HepG2 (cell line): ENCODE data around the gene CTNNA3. TPM values are rescaled to one million over a fixed set of nuclear protein-coding genes. Genes with fewer than 3 reads are reported as not detected.

Experiments
- ATAC-seq: fragments of 200-7000 bp; cut with Tn5 transposase; 3 replicates; pipeline ENCODE4 v1.9.1; 2020; ENCODE audit warnings: mild to moderate bottlenecking, moderate library complexity
- BruUV-seq: library from RNA; stranded (reverse); fragments of 400-500 nt; replicated peaks from 2 replicates; lab custom pipeline; 2021; lab: Mats Ljungman, UMichigan
- CTCF ChIA-PET: fragments of 300-600 bp; formaldehyde crosslinking; extraction: SDS; loops from one replicate; lab custom pipeline; 2021; ENCODE audit warnings: low total read pairs, inconsistent platforms, low intra/inter-chr PET ratio; lab: Yijun Ruan, JAX
- POLR2A ChIA-PET: fragments of 350-600 bp; sonication (Branson Sonifier 250); formaldehyde crosslinking; loops from one replicate; lab custom pipeline; 2020; ENCODE audit warnings: antibody characterized with exemption, inconsistent platforms; lab: Yijun Ruan, JAX
- DNase-seq: peaks from one replicate; pipeline ENCODE4 v3.0.0-alpha.2; 2015; ENCODE audit warnings: low spot score
- FAIRE-seq: peaks from 3 replicates; lab custom pipeline; 2011; peaks lifted over from hg19 to GRCh38; lab: Jason Lieb, UNC
- H2AFZ ChIP-seq: one replicate; pipeline ENCODE4 v1.6.1; 2011; ENCODE audit warnings: low read length, inconsistent platforms
- H3K27ac ChIP-seq: fragments of 300-600 bp; 3 replicates; pipeline ENCODE4 v1.8.0; 2011; ENCODE audit warnings: mixed run types, mild to moderate bottlenecking, mixed read lengths, low read length, inconsistent platforms; ENCODE audit not compliant: insufficient read depth; ENCODE audit errors: extremely low read length
- H3K27me3 ChIP-seq, 2 experiments: fragments of 200-600 bp in 1 of 2; 2 replicates in 1 of 2; 3 replicates in 1 of 2; pipeline versions ENCODE4 v1.6.0 to v1.8.0; 2011; ENCODE audit warnings: low read length in 2 of 2, mild to moderate bottlenecking in 2 of 2, moderate library complexity in 2 of 2, inconsistent platforms in 1 of 2; ENCODE audit not compliant: insufficient read depth in 2 of 2, control insufficient read depth in 1 of 2
- H3K36me3 ChIP-seq, 2 experiments: fragments of 200-600 bp in 1 of 2; replicated peaks in 1 of 2; 2 replicates in 1 of 2; 3 replicates in 1 of 2; pipeline versions ENCODE4 v1.5.1 to v1.8.0; 2011; ENCODE audit warnings: low read length in 2 of 2, inconsistent platforms in 1 of 2; ENCODE audit not compliant: insufficient read depth in 2 of 2, control insufficient read depth in 1 of 2
- H3K4me1 ChIP-seq: 2 replicates; pipeline ENCODE4 v1.5.1; 2012; ENCODE audit warnings: low read length, inconsistent platforms; ENCODE audit not compliant: insufficient read depth
- H3K4me2 ChIP-seq: 2 replicates; pipeline ENCODE4 v1.6.0; 2011; ENCODE audit warnings: low read depth, low read length, inconsistent platforms
- H3K4me3 ChIP-seq, 3 experiments: fragments of 200-600 bp in 1 of 3; sonication (generic), shearing (Covaris generic) in 1 of 3; replicated peaks in 1 of 3; 2 replicates each; pipeline ENCODE4 v1.5.1; 2011 to 2016; ENCODE audit warnings: low read length in 3 of 3, inconsistent platforms in 2 of 3, low read depth in 2 of 3, mild to moderate bottlenecking in 2 of 3, control low read depth in 1 of 3, mixed read lengths in 1 of 3; ENCODE audit not compliant: insufficient read depth in 1 of 3
- H3K79me2 ChIP-seq: one replicate; pipeline ENCODE4 v1.6.1; 2011; ENCODE audit warnings: low read length, inconsistent platforms; ENCODE audit not compliant: insufficient read depth
- H3K9ac ChIP-seq: 2 replicates; pipeline ENCODE4 v1.6.0; 2011; ENCODE audit warnings: mild to moderate bottlenecking, low read depth, low read length, inconsistent platforms; ENCODE audit not compliant: insufficient read depth
- H3K9me3 ChIP-seq: 2 replicates; pipeline ENCODE4 v1.5.1; 2012; ENCODE audit warnings: mild to moderate bottlenecking, low read length
- H4K20me1 ChIP-seq: 2 replicates; pipeline ENCODE4 v1.6.0; 2011; ENCODE audit warnings: inconsistent platforms, mild to moderate bottlenecking, low read length, moderate library complexity; ENCODE audit not compliant: insufficient read depth
- ATF4 ChIP-seq, 2 experiments: fragments of 450-650 bp in 1 of 2; sonication (generic) in 1 of 2; formaldehyde crosslinking; IDR thresholded peaks; 2 replicates each; pipeline versions ENCODE4 v1.5.0 to v1.8.0; 2020 to 2022; ENCODE audit warnings: mild to moderate bottlenecking in 1 of 2, missing genetic modification reagents in 1 of 2
- BORCS8-MEF2B ChIP-seq: sonication (generic); formaldehyde crosslinking; IDR thresholded peaks from 2 replicates; pipeline ENCODE4 v1.8.0; 2022; ENCODE audit warnings: mild to moderate bottlenecking, missing genetic modification reagents
- FOXA1 ChIP-seq, 2 experiments: fragments of 450-650 bp in 1 of 2; sonication (generic) in 1 of 2; formaldehyde crosslinking in 1 of 2; IDR thresholded peaks; 2 replicates each; pipeline versions ENCODE4 v1.4.0 to v1.6.1; 2016 to 2020; ENCODE audit warnings: missing genetic modification reagents in 1 of 2
- FOXC1 ChIP-seq: sonication (generic); formaldehyde crosslinking; IDR thresholded peaks from 2 replicates; pipeline ENCODE4 v1.8.0; 2022; ENCODE audit warnings: mild to moderate bottlenecking, missing genetic modification reagents, borderline replicate concordance
- GLMP ChIP-seq: sonication (generic); formaldehyde crosslinking; IDR thresholded peaks from 2 replicates; pipeline ENCODE4 v1.9.0; 2021; ENCODE audit warnings: missing genetic modification reagents, mild to moderate bottlenecking, borderline replicate concordance
- NFE2L2 ChIP-seq: fragments of 150-350 bp; IDR thresholded peaks from 2 replicates; pipeline ENCODE4 v1.6.1; 2014; ENCODE audit warnings: low read length
- NFYB ChIP-seq: sonication (generic); formaldehyde crosslinking; IDR thresholded peaks from 2 replicates; pipeline ENCODE4 v1.4.0; 2020; ENCODE audit warnings: missing genetic modification reagents
- PRDM10 ChIP-seq: sonication (generic); formaldehyde crosslinking; IDR thresholded peaks from 2 replicates; pipeline ENCODE4 v1.4.0; 2020; ENCODE audit warnings: low read depth, missing genetic modification reagents
- SKIL ChIP-seq: sonication (generic); formaldehyde crosslinking; IDR thresholded peaks from 2 replicates; pipeline ENCODE4 v1.8.0; 2022; ENCODE audit warnings: missing genetic modification reagents, mild to moderate bottlenecking, moderate library complexity, borderline replicate concordance
- SP2 ChIP-seq: sonication (generic); formaldehyde crosslinking; IDR thresholded peaks from 2 replicates; pipeline ENCODE4 v1.5.1; 2020; ENCODE audit warnings: mild to moderate bottlenecking, missing genetic modification reagents
- TOE1 ChIP-seq: sonication (generic); formaldehyde crosslinking; IDR thresholded peaks from 2 replicates; pipeline ENCODE4 v1.4.0; 2020; ENCODE audit warnings: mild to moderate bottlenecking, missing genetic modification reagents
- ZNF136 ChIP-seq: sonication (generic); formaldehyde crosslinking; IDR thresholded peaks from 2 replicates; pipeline ENCODE4 v1.8.1; 2022; ENCODE audit warnings: low read depth, mild to moderate bottlenecking, moderate library complexity, missing genetic modification reagents
- ZNF615 ChIP-seq: sonication (generic); formaldehyde crosslinking; IDR thresholded peaks from 2 replicates; pipeline ENCODE4 v1.5.0; 2020; ENCODE audit warnings: mild to moderate bottlenecking, missing genetic modification reagents, borderline replicate concordance
- ZSCAN9 ChIP-seq: IDR thresholded peaks from 2 replicates; pipeline ENCODE4 v1.6.1; 2016; ENCODE audit warnings: borderline replicate concordance
- WGBS: methylation state at CpG from one replicate; pipeline ENCODE4 v1.1.6; 2017; ENCODE audit warnings: low lambda C conversion rate; 5-methylcytosine and 5-hydroxymethylcytosine counted together
- in situ Hi-C: cut with HindIII; loops from 2 replicates; pipeline ENCODE4 v1.10.0; 2017; ENCODE audit warnings: low pct_unique_long_range_greater_than_20kb; ENCODE audit not compliant: extremely low pct_ligation_motif_present
- intact Hi-C: fragments of 100-400 bp; cut with micrococcal nuclease; formaldehyde crosslinking; loops from one replicate; pipeline ENCODE4 v1.10.0; 2022; ENCODE audit not compliant: unreplicated experiment
- polyA plus RNA-seq, 8 experiments: library from polyadenylated mRNA; depleted of rRNA in 3 of 8; stranded (reverse) in 7 of 8; unstranded in 1 of 8; fragments of >200 nt; fragmentation: Illumina TruSeq in 4 of 8; extraction: Trizol in 4 of 8; gene quantifications; 2 replicates each; pipeline versions ENCODE4 v1.2.1 to v1.2.3, GENCODE V29; 2011 to 2016; ENCODE audit warnings: low read depth in 4 of 8, missing spikeins in 1 of 8, mixed read lengths in 1 of 8; ENCODE audit not compliant: insufficient read depth in 1 of 8
- total RNA-seq, 5 experiments: library from RNA; depleted of rRNA; stranded (reverse); fragments of >200 nt; fragmentation: Illumina TruSeq; extraction: Trizol; gene quantifications; 2 replicates each; pipeline ENCODE4 v1.2.3, GENCODE V29; 2016; ENCODE audit warnings: low read depth in 1 of 5

Gene CTNNA3
- total and polyA plus RNA-seq, 2 of the 13 experiments (the other 11 are each of a cell fraction or from before 2014, with no cell fraction given) = not detected

GRCh38 chr10:65940105-65940504 is 1755.9 kb downstream of the CTNNA3 start (continued):
- TF ChIP-seq SKIL (CRISPR knock-in tag) = no peak

- WGBS = 17% methylated on average over 5 of the region's 5 CpGs
- H3K4me2 ChIP-seq = no peak overlapping the region
- BruUV-seq = no TSS peak
- in situ Hi-C loops = no loop called here
- POLR2A ChIA-PET = no interaction called here
- H3K4me1 ChIP-seq = no peaks in the 10 kb centered on the region
- no peak for FAIRE-seq
- no peaks in the 10 kb centered on the region for H3K9me3 ChIP-seq
- no peak overlapping the region for H2AFZ ChIP-seq
- H3K4me3 ChIP-seq = no peak overlapping the region
- no peaks in the 10 kb centered on the region for H3K79me2 ChIP-seq
- no peak overlapping the region for H3K9ac ChIP-seq
- H4K20me1 ChIP-seq = no peaks in the 10 kb centered on the region
- intact Hi-C loops = no loop called here
- ATAC-seq = no peak
- H3K27me3 ChIP-seq = no peaks in the 10 kb centered on the region
- no peak overlapping the region for H3K27ac ChIP-seq
- H3K36me3 ChIP-seq = no peaks in the 10 kb centered on the region
- CTCF ChIA-PET = no interaction called here
- DNase-seq = no peak
- TF ChIP-seq FOXC1 (CRISPR knock-in tag) = no peak
- TF ChIP-seq ATF4 (CRISPR knock-in tag; IDR thresholded peaks at IDR 0.05) = no peak
- TF ChIP-seq BORCS8-MEF2B (CRISPR knock-in tag) = no peak
- no peak for TF ChIP-seq GLMP (CRISPR knock-in tag)
- no peak for TF ChIP-seq NFE2L2
- TF ChIP-seq ZSCAN9 = no peak
- TF ChIP-seq ZNF136 (CRISPR knock-in tag) = no peak
- no peak for TF ChIP-seq NFYB (CRISPR knock-in tag)
- TF ChIP-seq TOE1 (CRISPR knock-in tag) = no peak
- no peak for TF ChIP-seq PRDM10
- TF ChIP-seq FOXA1 (IDR thresholded peaks at IDR 0.05) = no peak
- TF ChIP-seq FOXA1 (CRISPR knock-in tag; IDR thresholded peaks at IDR 0.05) = no peak
- TF ChIP-seq SP2 (CRISPR knock-in tag) = no peak
- no peak for TF ChIP-seq ZNF615 (CRISPR knock-in tag)
Measured at GRCh38 chr10:65931291-65932070, 1764.5 kb downstream of the CTNNA3 start.
